NCI-H748 (cell line): Measurements from ENCODE around the gene PALLD.
"Not testable (repeated sequence)": the region's sequence is repeated elsewhere in the genome, so short reads cannot be mapped to it uniquely, and the experiment has no call there.

Source experiments
- DNase-seq: peaks from one replicate; lab custom pipeline; 2025; ENCODE audit not compliant: unreplicated experiment; lab: John Stamatoyannopoulos, UW

Gene PALLD

DNA sequence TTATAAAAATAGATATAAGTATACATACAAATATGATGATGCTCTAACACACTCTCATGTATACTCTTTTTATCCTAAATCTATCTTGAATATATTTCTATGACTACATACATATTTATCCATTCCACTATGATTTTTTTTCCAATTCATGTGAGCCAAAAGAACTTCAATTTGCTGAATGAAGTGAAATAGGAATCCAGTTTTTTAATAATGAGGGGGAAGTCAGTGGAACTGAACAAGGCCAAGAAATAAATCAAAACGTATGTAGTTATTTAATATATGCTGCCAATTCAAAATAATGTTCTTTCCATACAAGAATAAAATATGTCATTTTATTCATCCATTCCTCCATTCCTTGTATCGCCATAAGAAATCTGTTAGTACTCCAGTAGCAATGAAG, 6.1 kb upstream of the PALLD start:
- no peak for DNase-seq

DNA sequence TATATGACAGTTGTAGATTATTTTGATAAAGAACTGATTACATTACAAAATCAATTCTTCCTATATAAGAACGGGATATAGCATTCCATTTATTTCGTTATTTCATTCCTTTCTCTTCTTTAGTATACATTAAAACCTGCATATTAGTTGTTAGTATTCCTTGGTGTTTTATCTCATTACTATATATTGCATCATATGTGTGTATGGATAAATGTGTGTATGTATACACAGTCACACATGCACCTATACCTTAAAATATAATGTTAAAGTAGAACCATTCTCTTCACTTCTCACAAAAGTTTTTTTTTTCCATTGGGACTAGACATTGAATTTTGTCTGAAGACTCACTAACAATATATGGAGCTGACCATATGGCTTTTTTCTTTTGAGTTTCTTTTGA, 5.3 kb upstream of the PALLD start:
- no peak for DNase-seq

DNA sequence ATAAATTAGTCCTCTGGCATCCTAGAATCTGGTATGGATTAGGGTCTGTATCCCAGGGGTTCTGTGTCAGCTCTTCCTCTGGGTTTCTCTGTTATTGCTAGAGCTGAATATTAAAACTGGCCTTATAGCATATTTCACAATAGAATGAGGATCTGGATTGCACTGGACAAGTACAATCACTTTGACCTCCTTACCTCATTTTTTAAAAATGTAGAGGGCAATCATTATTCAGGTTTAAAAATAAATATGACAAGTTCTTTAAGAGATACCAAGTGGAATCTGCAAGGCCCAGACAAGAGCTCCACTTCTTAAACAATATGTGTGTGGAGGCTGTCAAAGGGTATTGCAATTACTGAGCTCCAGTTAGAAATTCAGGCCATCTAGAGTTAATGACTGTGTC, 1.4 kb downstream of the PALLD start:
- no peak for DNase-seq

DNA sequence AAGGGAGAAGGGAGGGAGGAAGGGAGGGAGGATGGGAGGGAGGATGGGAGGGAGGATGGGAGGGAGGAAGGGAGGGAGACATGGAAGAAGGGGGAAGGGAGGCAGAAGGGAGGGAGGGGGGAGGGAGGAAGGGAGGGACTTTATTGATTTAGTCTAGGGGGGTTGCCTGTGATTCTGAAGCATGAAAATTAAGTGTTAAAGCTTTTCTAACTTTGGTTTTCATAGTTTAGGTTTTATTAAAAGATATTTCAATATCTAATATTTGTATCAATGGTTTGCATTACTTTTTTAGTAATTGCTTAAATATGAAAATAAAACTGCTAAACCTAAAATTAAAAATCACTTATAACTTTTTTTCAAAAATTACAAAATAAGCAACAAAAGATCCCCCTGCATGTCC, 2.4 kb downstream of the PALLD start:
- DNase-seq = no peak

DNA sequence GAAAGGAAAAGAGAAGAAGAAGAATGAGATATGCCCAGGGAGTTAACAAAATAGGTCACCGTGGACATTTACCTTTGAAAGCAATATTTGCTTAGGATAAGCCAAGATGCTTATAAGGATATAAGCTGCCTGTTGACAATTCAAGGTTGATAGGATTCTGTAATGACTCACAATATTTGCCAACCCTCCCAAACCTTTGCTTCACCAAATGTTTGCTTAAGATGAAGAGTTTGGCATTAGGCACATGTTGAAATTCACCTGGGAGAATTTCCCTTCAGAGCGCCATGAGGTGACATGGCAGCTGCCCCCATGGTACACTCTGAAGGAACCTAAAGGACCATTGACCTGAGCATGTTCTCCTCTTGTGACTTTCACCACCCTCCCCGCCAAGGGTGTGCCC, 4.6 kb downstream of the PALLD start:
- peak; percentile 5 for DNase-seq

DNA sequence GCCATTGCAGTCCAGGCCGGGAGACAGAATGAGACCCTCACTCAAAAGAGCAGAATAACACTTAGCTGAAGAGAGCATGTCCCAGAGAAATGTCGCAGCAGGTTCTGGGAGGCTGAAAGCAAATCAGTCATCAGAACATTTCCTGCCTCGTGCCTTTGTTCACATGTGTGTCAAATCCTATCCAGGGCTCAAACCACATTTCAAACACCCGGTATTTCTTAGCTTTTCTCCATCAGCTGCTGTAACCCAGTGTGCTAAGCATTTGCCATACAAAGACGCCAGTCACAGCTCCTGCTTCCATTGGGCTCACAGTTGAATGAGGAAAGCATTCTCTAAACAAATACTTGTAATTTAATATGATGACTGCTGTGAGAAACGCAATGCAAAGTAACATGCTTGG, 6.0 kb downstream of the PALLD start:
- no peak for DNase-seq

DNA sequence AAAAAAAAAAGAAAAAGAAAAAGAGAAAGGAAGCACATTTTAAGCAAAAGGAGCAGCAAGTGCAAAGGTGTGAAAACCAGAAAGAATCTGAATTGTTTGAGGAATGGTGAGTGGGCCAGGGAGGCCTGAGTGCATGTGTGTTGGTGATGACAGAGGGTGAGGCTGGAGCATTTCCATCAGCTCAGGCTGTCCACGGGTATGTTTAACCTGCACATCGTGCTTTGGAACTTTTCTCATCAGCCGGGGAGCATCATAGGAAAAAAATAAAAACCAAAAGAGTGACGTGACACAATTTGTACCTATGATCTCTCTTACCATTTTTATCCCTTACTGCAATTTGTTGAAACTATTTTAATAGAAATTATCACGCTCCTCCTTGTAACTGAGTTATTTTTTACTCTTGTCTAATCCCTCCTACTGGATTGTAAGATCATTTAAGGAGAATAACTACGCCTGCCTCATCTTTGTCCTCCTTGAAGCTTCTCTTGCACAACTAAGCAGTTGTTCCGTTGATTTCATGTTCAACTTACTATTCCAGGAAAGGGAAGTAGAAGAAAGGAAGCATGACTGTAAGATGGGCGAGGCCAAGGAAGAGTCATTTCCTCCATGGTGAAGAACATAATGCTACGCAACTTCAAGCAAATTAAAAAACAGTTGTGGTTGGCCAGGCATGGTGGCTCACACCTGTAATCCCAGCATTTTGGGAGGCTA, 7.0 kb downstream of the PALLD start:
- no peak for DNase-seq

DNA sequence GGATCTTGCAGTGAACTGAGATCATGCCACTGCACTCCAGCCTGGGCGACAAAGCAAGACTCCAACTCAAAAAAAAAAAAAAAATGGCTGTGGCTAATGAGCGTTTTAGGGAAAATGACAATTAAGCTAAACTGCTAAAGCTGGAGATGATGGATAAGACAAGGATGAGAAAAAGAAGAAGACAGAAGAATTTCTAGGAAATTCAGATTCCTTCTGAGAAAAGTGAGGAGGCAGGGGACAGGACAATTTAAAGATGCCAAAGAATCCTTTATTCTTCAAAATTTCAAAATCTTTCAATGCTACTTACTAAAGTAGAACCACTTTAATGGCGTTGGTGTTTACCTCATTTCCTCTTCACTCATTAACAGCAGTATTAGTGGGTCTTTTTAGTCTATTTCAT, 7.7 kb downstream of the PALLD start:
- DNase-seq = no peak

DNA sequence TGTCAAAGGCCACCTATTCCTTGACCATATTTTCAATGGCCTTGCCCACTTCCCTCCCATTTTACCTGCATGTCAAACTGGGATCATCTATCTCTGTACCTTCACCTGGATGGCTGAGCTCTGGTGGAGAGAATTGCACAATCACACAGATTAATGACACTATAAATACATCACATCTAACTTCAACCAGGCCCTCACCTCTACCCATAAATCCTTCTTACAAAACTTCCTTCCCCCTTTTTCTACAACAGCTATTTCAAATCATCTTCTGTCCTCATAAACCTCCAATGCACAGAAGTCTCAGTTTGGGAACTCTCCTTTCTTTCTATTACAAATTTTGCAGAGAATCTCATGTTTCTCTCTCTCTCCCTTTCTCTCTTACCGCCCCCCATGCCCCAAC, 9.2 kb downstream of the PALLD start:
- no peak for DNase-seq

DNA sequence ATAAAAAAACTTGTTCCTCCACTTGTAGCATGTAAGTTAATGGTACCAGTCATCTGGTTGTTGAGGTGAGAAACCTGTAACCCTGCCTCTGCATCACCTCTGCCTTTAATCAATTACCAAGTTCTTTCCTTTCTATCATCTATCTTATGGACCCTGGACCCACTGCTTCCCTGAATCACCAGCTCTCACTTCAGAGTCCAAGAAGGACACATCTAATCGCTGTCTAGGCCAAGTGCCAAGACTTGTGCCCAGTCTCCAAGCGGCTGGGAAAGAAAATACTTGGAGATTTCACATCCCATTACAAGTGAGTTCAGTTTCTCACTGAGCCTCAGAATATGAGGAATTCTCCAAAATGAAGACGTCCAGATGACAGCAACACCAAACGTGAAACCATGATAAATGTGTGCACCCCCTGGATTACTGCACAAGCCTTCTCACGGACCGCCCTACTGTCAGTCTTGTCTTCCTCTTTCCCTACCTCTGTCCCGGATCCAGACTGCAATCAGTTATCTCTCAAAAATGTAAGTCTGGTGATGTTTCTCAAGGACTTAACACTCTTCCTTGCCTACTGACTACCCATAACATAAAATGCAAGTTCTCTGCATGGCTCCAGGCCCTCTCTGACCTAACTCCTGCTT, 10.4 kb downstream of the PALLD start:
- DNase-seq = no peak

DNA sequence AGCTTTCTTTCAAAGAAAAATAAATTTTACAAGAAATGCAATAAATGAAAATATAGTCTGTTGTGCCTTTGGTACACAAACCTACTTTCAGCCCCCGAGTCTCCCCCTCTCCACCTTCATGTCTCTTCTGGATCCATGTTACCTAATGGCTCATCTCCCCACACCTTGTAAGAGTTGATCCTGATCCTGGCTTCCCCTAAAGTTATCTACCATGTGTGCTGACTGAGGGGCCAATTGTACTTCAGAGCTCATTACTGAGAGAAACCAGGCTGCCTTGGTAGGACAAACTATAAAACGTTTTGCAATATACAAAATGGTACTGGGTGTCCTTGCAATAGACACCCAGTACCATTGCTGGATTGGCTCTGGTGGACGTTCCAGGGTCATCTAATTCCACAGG, 11.8 kb downstream of the PALLD start:
- no peak for DNase-seq

DNA sequence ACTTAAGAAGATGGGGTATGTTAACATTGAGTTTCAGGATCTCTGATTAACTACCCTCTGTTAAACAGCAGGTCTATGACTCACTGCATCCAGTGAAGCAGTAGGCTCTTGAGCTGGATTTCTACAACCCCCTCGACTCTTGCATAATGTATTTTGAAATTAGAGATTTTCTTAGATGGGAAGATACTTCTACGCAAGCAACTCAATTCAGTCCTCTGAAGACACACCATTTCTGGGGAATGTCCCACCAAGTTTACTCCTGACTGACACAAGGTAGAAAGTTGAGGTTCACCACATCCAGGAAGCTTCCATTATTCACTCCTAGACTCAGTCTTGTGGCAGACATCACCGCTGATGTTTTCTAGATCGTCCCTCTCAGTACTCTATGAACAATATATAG, 12.9 kb downstream of the PALLD start:
- no peak for DNase-seq

DNA sequence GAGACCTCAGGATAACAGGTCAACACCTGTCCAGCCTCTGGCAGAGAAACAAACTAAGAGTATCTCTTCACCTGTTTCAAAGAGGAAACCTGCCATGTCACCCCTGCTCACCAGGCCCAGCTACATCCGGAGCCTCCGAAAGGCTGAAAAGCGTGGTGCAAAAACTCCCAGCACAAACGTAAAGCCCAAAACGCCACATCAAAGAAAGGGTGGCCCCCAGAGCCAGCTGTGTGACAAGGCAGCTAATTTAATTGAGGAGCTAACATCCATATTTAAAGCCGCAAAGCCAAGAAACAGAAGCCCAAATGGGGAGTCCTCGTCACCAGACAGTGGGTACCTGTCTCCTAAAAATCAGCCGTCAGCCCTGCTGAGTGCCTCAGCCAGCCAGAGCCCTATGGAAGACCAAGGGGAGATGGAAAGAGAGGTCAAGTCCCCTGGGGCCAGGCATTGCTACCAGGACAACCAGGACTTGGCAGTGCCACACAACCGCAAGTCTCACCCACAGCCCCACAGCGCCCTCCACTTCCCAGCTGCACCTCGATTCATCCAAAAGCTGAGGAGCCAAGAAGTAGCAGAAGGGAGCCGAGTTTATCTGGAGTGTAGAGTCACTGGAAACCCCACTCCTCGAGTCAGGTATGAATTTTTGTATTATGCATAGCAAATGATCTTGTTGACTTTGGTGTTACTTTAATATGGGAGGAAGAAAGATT, 15.1 kb downstream of the PALLD start:
- no peak for DNase-seq

DNA sequence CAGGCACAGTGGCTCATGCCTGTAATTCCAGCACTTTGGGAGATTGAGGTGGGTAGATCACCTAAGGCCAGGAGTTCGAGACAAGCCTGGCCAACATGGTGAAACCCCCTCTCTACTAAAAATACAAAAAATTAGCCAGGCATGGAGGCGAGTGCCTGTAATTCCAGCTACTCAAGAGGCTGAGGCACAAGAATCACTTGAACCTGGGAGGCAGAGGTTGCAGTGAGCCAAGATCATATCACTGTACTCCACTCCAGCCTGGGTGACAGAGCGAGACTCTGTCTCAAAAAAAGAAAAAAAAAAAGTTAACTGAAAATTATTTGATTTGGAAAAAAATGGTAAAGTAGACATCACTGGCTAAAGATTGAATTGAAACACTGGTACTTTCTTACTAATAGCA, 17.0 kb downstream of the PALLD start:
- not testable (repeated sequence) for DNase-seq

DNA sequence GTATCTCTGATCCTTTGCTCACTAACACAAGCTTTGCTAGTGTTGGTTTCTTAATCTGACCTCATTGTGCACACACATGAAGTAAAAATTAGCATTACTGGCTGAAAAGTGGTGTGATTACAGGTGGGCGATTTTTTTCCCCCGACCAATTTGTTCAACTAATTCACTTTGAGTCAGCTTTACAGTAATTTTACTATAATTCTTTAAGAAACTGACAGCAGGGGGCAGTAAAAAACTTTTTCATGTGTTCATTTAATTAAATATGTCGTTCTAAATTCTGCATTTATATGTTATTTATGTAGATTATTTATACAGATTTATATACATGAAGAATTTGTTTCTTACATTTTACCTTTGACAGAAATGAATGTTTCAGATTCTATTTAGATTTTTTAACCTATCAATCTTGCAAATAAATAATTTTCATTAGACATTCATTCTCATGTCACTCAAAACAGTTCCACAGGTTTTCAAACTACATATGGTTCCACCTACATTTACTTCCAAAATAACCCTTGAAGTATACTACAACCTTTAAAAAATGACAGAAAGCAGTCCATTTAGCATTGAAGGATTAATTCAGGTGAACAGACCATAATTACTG, 17.5 kb downstream of the PALLD start:
- peak; percentile 30 for DNase-seq

DNA sequence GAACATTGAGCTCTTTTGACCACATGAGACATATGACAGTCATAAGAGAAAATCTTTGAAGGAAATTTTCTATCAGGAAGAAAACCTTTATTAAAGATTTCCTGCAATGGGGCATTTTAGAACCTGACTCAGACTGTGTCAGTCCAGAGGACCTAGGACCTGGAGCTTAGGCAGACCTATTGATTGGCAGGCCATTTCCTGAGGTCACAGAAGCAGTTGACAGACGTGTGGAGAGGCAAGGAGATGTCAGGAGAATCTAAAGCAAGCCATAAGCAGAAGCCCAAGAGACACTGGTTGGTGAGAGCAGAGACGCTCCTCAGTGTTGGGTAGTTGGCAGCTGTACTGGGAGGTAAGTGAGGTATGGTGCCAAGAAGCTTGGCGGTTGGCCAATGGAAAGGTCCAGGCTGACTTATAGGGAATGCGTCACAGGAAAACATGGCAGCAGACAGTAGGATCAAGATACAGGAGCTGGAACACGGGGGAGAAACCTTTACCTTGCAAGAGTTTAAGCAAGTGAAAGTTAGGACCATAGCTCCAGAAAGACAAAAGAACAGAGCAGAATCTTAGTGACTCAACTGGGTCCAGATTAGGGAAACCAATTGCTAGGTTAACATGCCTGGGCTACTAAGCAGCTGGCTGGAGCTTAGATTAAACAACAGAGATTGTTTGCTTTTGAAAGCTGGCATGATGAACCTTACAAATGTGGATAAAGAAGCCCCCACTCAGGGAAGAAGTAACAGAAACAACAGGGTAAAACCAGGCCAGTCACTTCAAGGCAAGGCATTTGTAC, 18.6 kb downstream of the PALLD start:
- no peak for DNase-seq

DNA sequence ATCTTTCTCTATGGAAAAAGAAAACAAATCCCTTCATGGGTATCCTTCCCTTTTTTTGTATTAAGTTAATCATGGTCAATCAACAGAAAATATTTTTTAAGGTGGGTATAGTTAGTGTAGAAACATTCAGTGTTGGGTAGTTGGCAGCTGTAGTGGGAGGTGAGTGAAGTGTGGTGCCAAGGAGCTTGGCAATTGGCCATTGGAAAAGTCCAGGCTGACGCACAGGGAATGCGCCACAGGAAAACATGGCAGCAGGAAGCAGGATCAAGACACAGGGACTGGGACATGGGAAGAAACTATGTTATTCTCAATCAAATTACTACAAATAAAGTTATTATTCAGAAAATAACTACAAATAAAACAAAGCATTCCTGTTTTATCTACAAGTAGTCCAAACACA, 20.0 kb downstream of the PALLD start:
- DNase-seq = no peak

DNA sequence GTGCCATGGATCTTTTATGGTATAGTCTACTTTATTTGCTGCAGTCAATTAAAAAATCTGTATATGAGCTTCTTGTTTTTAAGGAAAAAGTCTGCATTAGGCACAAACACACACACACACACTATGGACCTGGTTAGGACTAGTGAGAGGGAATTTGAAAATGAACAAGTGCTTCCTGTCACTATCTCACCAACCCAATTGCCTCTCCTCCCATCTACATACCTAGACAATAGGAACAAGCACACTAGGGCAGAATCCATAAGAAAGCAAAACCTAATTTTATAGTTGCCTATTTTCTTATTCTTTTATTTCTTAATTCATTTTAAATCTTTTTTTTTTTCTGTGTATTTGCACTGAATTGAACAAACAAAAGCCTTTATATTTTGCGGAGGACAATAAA, 22.7 kb downstream of the PALLD start:
- no peak for DNase-seq

DNA sequence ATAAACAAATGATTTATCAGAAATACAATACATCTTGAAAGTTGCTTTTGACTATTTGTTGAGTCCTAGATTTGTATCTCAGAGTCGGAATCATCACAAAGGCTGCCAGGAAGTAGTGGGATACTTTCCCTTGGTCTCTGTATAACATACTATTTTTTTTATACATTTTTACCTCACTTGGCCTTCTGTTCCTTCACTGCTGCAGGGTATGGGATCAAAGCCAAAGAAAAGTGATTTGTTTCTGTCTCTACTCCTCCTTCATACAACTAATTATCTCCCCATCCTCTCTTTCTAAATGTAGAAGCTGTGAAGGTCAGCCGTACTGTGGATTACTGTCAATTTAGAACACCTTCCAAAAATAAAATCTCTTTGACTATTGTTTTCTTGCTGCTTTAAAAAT, 24.9 kb downstream of the PALLD start:
- DNase-seq = no peak

DNA sequence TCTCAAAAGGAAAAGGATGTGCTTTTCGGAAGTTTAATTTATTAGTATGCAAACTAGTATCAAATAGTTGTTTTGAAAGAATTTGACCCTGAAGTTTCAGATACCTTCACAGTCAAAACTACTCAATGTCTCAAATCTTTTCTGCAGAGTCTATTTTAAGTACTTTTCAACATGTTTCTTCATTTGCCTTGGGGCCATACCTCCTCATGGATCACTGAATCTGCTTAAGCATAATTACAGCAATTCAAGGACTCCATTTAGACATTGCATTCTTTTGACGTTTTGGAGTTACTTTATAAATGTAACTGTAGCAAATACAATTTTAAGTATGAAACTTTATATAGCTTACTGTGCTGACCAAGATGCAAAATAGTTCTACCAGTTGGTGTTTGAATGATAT, 25.5 kb downstream of the PALLD start:
- no peak for DNase-seq

DNA sequence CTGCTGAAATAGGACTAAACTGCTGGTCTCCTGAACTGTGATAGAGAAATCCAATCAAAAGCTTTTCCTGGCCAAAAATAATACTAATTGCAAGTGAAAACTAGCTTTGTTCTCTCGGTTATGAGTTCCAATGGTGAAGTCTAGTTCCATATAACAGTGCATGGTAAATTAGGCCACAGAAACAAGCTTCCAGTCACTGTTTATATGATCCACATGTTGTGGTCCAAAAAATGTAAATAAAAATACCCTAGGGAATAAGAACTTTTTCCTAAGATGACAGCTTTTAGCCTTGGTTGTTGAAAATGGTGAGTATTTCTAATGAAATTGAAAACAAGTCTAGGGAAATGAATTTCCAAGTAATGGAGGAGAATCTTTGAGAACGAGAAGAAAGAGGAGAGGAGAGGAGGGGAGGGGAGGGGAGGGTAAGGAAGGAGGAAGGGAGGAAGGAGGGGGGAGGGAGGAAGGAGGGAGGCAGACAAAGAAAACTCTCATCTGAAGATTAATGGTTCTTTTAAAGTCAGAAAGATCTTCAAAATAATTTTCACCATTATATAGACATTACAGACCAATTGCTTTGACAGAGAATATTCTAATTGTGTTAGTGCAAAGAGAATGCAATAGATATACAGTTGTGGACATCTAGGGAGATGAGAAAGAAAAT, 26.1 kb downstream of the PALLD start:
- DNase-seq = no peak
